Measurements from ENCODE around the gene ESRRB. TPM values are rescaled to one million over a fixed set of nuclear protein-coding genes. Genes with fewer than 3 reads are reported as not detected.
A peak's percentile ranks its signal among the peaks of the same experiment; 100 is the strongest.

Gene ESRRB
- total RNA-seq, 1 donor from 2014 or later, result 0.08 TPM

DNA sequence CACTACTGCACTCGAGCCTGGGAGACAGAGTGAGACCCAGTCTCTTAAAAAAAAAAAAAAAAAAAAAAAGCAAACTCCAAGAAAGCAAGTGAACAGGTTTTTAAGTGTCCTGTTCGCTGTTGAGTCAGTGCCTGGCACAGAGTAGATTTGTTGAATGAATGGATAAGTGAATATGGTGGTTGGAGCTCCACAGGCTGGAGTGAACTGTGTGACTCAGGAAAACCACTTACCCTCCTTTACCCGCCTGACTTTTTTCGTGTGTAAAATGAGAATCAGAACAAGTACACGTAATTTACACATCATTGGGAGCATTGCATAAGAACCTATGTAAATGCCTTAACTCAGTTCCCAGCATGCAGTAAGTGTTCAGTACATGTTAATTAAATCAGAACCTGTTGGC, 24.0 kb upstream of the ESRRB start:
- no peaks in the 10 kb centered on the region for H3K36me3 Mint-ChIP-seq (ENCODE audit: low read depth, unreplicated experiment)
- no peaks in the 10 kb centered on the region for H3K9me3 Mint-ChIP-seq (ENCODE audit: unreplicated experiment)
- H3K27me3 Mint-ChIP-seq (ENCODE audit: unreplicated experiment), result peaks cover 6% of the 10 kb centered on the region
- H3K4me3 Mint-ChIP-seq (ENCODE audit: unreplicated experiment), result no peak overlapping the region
- no peak for DNase-seq (ENCODE audit: low spot score)
- peaks cover 15% of the 10 kb centered on the region for H3K4me1 Mint-ChIP-seq (ENCODE audit: unreplicated experiment)
- TF ChIP-seq, protein P1, sequence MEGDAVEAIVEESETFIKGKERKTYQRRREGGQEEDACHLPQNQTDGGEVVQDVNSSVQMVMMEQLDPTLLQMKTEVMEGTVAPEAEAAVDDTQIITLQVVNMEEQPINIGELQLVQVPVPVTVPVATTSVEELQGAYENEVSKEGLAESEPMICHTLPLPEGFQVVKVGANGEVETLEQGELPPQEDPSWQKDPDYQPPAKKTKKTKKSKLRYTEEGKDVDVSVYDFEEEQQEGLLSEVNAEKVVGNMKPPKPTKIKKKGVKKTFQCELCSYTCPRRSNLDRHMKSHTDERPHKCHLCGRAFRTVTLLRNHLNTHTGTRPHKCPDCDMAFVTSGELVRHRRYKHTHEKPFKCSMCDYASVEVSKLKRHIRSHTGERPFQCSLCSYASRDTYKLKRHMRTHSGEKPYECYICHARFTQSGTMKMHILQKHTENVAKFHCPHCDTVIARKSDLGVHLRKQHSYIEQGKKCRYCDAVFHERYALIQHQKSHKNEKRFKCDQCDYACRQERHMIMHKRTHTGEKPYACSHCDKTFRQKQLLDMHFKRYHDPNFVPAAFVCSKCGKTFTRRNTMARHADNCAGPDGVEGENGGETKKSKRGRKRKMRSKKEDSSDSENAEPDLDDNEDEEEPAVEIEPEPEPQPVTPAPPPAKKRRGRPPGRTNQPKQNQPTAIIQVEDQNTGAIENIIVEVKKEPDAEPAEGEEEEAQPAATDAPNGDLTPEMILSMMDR (IDR thresholded peaks at IDR 0.05; ENCODE audit: unreplicated experiment), result no peak
- H3K27ac Mint-ChIP-seq (ENCODE audit: unreplicated experiment), result no peak overlapping the region

DNA sequence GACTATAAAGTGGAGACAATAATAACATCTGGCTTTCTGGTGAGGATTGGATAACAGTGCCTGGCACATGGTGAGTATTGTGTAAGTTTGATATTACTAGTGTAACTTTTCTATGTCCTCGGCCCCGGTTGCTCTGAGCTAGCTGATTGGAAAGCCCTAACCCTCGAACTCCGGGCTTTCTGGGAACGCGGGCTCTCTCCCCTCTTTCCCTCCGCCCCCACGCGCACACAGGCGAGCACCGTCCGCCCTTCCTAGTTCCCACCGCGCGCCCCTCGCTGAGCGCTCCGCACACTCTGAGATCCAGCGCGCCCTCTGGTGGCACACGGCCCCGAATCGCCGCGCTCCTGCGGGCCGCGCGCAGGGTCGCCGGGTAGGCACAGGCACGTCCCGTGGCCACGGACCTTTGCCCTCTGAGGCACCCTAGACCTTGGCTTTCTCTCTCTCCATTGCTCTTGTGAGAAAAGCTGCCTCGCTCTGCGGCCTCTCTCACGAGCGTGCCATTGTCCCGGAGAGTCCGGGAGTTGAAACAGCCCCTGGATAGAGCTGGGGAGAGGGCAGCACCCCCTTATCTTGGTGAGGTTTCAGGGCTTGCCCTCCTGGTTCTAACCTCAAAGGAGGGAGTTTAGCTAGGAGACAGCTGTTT, 23.2 kb upstream of the ESRRB start:
- Mint-ChIP-seq H3K27ac (ENCODE audit: unreplicated experiment) (no peak overlapping the region), H3K9me3 (ENCODE audit: unreplicated experiment) (no peaks in the 10 kb centered on the region), H3K4me1 (ENCODE audit: unreplicated experiment) (peaks cover 15% of the 10 kb centered on the region), H3K27me3 (ENCODE audit: unreplicated experiment) (peaks cover 6% of the 10 kb centered on the region), H3K4me3 (ENCODE audit: unreplicated experiment) (no peak overlapping the region), H3K36me3 (ENCODE audit: low read depth, unreplicated experiment) (no peaks in the 10 kb centered on the region)
- DNase-seq (ENCODE audit: low spot score), result peak; percentile 89
- TF ChIP-seq, protein P1 (IDR thresholded peaks at IDR 0.05; ENCODE audit: unreplicated experiment), result peak; percentile 73

DNA sequence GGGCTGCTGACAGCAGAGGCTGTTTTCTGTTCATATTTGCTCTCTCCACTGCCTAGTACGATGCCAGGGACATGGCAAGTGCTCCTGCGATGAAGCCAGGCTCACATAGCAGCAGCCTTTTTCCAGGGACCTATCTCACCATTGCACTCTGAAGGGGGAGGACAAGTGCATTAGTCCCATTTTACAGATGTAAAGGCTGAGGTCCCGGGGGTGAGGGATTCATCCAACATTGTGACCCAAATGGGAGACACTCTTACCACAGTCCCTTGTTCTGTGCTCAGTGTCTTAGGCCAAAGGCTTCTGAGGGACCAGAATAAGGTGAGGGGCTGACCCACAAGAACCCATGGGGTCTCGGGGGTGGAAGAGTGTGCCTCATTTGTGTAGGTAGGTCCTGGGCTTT, 21.6 kb upstream of the ESRRB start:
- Mint-ChIP-seq H3K27me3 (ENCODE audit: unreplicated experiment) (peaks cover 7% of the 10 kb centered on the region), H3K4me1 (ENCODE audit: unreplicated experiment) (peaks cover 9% of the 10 kb centered on the region), H3K27ac (ENCODE audit: unreplicated experiment) (no peak overlapping the region), H3K4me3 (ENCODE audit: unreplicated experiment) (no peak overlapping the region), H3K9me3 (ENCODE audit: unreplicated experiment) (no peaks in the 10 kb centered on the region), H3K36me3 (ENCODE audit: low read depth, unreplicated experiment) (no peaks in the 10 kb centered on the region)
- TF ChIP-seq, protein P1 (IDR thresholded peaks at IDR 0.05; ENCODE audit: unreplicated experiment), result no peak
- DNase-seq (ENCODE audit: low spot score), result no peak

DNA sequence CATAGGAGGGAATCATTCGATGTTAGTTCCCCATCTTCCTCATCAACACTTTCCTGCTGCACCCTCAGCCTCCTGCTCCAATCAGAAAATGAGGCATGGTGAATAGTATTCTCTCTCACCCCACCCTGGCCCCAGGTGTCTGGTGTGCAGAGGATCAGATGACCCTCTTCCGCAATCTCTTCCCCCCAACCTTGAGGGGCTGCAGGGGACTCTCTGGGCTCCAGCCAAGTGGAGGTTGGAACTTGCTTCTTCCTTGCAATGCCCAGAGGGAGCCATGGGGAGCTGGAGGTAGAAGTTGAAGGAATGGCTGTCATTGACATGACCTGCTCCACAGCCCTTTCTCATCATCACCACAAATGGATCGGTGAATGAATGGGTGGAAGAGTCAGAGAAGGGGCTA, 20.2 kb upstream of the ESRRB start:
- no peak for DNase-seq (ENCODE audit: low spot score)
- no peaks in the 10 kb centered on the region for H3K9me3 Mint-ChIP-seq (ENCODE audit: unreplicated experiment)
- H3K36me3 Mint-ChIP-seq (ENCODE audit: low read depth, unreplicated experiment), result no peaks in the 10 kb centered on the region
- H3K27ac Mint-ChIP-seq (ENCODE audit: unreplicated experiment), result no peak overlapping the region
- TF ChIP-seq, protein P1 (IDR thresholded peaks at IDR 0.05; ENCODE audit: unreplicated experiment), result no peak
- H3K4me3 Mint-ChIP-seq (ENCODE audit: unreplicated experiment), result no peak overlapping the region
- H3K27me3 Mint-ChIP-seq (ENCODE audit: unreplicated experiment), result peaks cover 7% of the 10 kb centered on the region
- no peaks in the 10 kb centered on the region for H3K4me1 Mint-ChIP-seq (ENCODE audit: unreplicated experiment)

DNA sequence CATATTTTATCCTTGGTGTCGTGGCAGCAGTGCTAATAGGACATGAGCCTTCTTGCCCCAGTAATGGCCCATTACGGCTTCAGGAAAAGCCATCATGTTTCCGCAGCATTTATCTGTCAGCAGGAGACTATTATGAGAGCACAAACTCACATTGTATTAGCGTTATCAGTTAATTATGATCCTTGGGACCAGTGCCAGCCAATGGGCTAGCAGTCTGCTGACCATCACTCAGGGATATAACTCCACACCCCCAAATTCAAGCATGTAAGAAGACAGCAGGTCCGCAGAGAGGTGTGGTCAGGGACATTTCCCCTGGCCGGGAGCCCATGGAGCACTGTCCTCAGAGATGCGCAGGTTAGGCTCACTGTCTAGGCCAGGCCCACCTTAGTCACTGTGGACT, 4.9 kb upstream of the ESRRB start:
- Mint-ChIP-seq H3K27me3 (ENCODE audit: unreplicated experiment) (peaks cover 6% of the 10 kb centered on the region), H3K9me3 (ENCODE audit: unreplicated experiment) (no peaks in the 10 kb centered on the region), H3K4me3 (ENCODE audit: unreplicated experiment) (no peak overlapping the region), H3K36me3 (ENCODE audit: low read depth, unreplicated experiment) (no peaks in the 10 kb centered on the region), H3K4me1 (ENCODE audit: unreplicated experiment) (no peaks in the 10 kb centered on the region), H3K27ac (ENCODE audit: unreplicated experiment) (no peak overlapping the region)
- DNase-seq (ENCODE audit: low spot score), result no peak
- TF ChIP-seq, protein P1 (IDR thresholded peaks at IDR 0.05; ENCODE audit: unreplicated experiment), result no peak
